ENCODE results near the gene OR2T8. TPM values are rescaled to one million over a fixed set of nuclear protein-coding genes. Genes with fewer than 3 reads are reported as not detected.

The OR2T8 gene
- total and polyA plus RNA-seq, 3 donors from 2014 or later = 0.44 to 0.55 TPM; not detected in 1

GRCh38 chr1:247966532-247967204, 46.6 kb downstream of the OR2T8 start:
- TF ChIP-seq CTCF (IDR thresholded peaks at IDR 0.05) (no peak), POLR2A (IDR thresholded peaks at IDR 0.05) (no peak)
- Histone ChIP-seq H3K9me3 (no peaks in the 10 kb centered on the region), H3K4me3 (no peak overlapping the region), H3K27me3 (no peaks in the 10 kb centered on the region), H3K36me3 (ENCODE audit: low read depth, missing control alignments) (no peaks in the 10 kb centered on the region), H3K27ac (no peak overlapping the region), H3K4me1 (no peaks in the 10 kb centered on the region)
- 75 to 86% methylated on average over 5 of the region's 5 CpGs for WGBS, 2 donors
- intact Hi-C loops (cut with DNase I; ENCODE audit: low total_unique reads) = no loop called here
- no peak for DNase-seq

Other genes with a start within 250 kb of the OR2T8 start
- gene OR13G1, start 240.5 kb upstream of the OR2T8 start, total RNA-seq = under 1 TPM in 1 of 2 donors, not detected in 1; 0.19 TPM
- not detected for gene OR13G1, start 240.5 kb upstream of the OR2T8 start, polyA plus RNA-seq (ENCODE audit: insufficient read depth, low read depth, low replicate concordance)
- gene OR6F1, start 203.6 kb upstream of the OR2T8 start, total RNA-seq = under 1 TPM; 0.62 to 0.94 TPM
- gene OR6F1, start 203.6 kb upstream of the OR2T8 start, polyA plus RNA-seq (ENCODE audit: insufficient read depth, low read depth, low replicate concordance) = 1.4 TPM
- 1 to 10 TPM; 2.8 to 3.0 TPM for gene OR14K1, start 181.6 kb upstream of the OR2T8 start, total RNA-seq
- gene OR14K1, start 181.6 kb upstream of the OR2T8 start, polyA plus RNA-seq (ENCODE audit: insufficient read depth, low read depth, low replicate concordance) = not detected
- gene OR14A2, start 172.1 kb upstream of the OR2T8 start, total RNA-seq = 1 to 10 TPM in 1 of 2 donors, under 1 TPM in 1; 0.94 to 1.6 TPM
- gene OR14A2, start 172.1 kb upstream of the OR2T8 start, polyA plus RNA-seq (ENCODE audit: insufficient read depth, low read depth, low replicate concordance) = 4.2 TPM
- gene OR1C1, start 159.7 kb upstream of the OR2T8 start, total RNA-seq = not detected
- not detected for gene OR1C1, start 159.7 kb upstream of the OR2T8 start, polyA plus RNA-seq (ENCODE audit: insufficient read depth, low read depth, low replicate concordance)
- gene OR14A16, start 96.1 kb upstream of the OR2T8 start, total RNA-seq = under 1 TPM in 1 of 2 donors, not detected in 1; 0.62 TPM
- gene OR14A16, start 96.1 kb upstream of the OR2T8 start, polyA plus RNA-seq (ENCODE audit: insufficient read depth, low read depth, low replicate concordance) = not detected
- not detected for gene OR11L1, start 78.4 kb upstream of the OR2T8 start, total RNA-seq
- gene OR11L1, start 78.4 kb upstream of the OR2T8 start, polyA plus RNA-seq (ENCODE audit: insufficient read depth, low read depth, low replicate concordance) = not detected
- gene TRIM58, start 63.1 kb upstream of the OR2T8 start, total RNA-seq = 1 to 10 TPM; 5.7 to 7.5 TPM
- 2.9 TPM for gene TRIM58, start 63.1 kb upstream of the OR2T8 start, polyA plus RNA-seq (ENCODE audit: insufficient read depth, low read depth, low replicate concordance)
- 1 to 10 TPM; 2.5 to 3.9 TPM for gene OR2W3, start 24.7 kb upstream of the OR2T8 start, total RNA-seq
- 1.5 TPM for gene OR2W3, start 24.7 kb upstream of the OR2T8 start, polyA plus RNA-seq (ENCODE audit: insufficient read depth, low read depth, low replicate concordance)
- gene OR2AJ1, start 4.6 kb downstream of the OR2T8 start, total RNA-seq = under 1 TPM in 1 of 2 donors, not detected in 1; 0.31 TPM
- not detected for gene OR2AJ1, start 4.6 kb downstream of the OR2T8 start, polyA plus RNA-seq (ENCODE audit: insufficient read depth, low read depth, low replicate concordance)
- gene OR2L8, start 28.6 kb downstream of the OR2T8 start, total RNA-seq = under 1 TPM; 0.43 to 0.87 TPM
- gene OR2L8, start 28.6 kb downstream of the OR2T8 start, polyA plus RNA-seq (ENCODE audit: insufficient read depth, low read depth, low replicate concordance) = not detected
- 1 to 10 TPM in 1 of 2 donors, under 1 TPM in 1; 0.74 to 2.2 TPM for gene OR2AK2, start 45.0 kb downstream of the OR2T8 start, total RNA-seq
- gene OR2AK2, start 45.0 kb downstream of the OR2T8 start, polyA plus RNA-seq (ENCODE audit: insufficient read depth, low read depth, low replicate concordance) = 0.38 TPM
- under 1 TPM; 0.31 to 0.55 TPM for gene OR2L5, start 93.4 kb downstream of the OR2T8 start, total RNA-seq
- not detected for gene OR2L5, start 93.4 kb downstream of the OR2T8 start, polyA plus RNA-seq (ENCODE audit: insufficient read depth, low read depth, low replicate concordance)
- 1 to 10 TPM in 1 of 2 donors, under 1 TPM in 1; 0.56 to 1.2 TPM for gene OR2L2, start 109.8 kb downstream of the OR2T8 start, total RNA-seq
- gene OR2L2, start 109.8 kb downstream of the OR2T8 start, polyA plus RNA-seq (ENCODE audit: insufficient read depth, low read depth, low replicate concordance) = 1.7 TPM
- gene OR2L3, start 126.6 kb downstream of the OR2T8 start, total RNA-seq = under 1 TPM in 1 of 2 donors, not detected in 1; 0.39 TPM
- not detected for gene OR2L3, start 126.6 kb downstream of the OR2T8 start, polyA plus RNA-seq (ENCODE audit: insufficient read depth, low read depth, low replicate concordance)
- gene OR2L13, start 174.9 kb downstream of the OR2T8 start, total RNA-seq = 1 to 10 TPM in 1 of 2 donors, under 1 TPM in 1; 0.12 to 1.0 TPM
- gene OR2L13, start 174.9 kb downstream of the OR2T8 start, polyA plus RNA-seq (ENCODE audit: insufficient read depth, low read depth, low replicate concordance) = 0.63 TPM
- gene OR2M5, start 224.9 kb downstream of the OR2T8 start, total RNA-seq = not detected
- not detected for gene OR2M5, start 224.9 kb downstream of the OR2T8 start, polyA plus RNA-seq (ENCODE audit: insufficient read depth, low read depth, low replicate concordance)

Measured in testis (tissue), 3 donors.